ENCODE results near the gene AKAP13.
A peak's percentile ranks its signal among the peaks of the same experiment; 100 is the strongest.
"Not testable (repeated sequence)": the region's sequence is repeated elsewhere in the genome, so short reads cannot be mapped to it uniquely, and the experiment has no call there.

The AKAP13 gene

GRCh38 chr15:85779249-85779648 is 398.8 kb downstream of the AKAP13 start:
- DNase-seq = no peak

GRCh38 chr15:85780225-85780985 is 400.0 kb downstream of the AKAP13 start:
- DNase-seq = no peak

- DNase-seq = no peak
Observed at GRCh38 chr15:85781099-85781498, 400.7 kb downstream of the AKAP13 start.

- DNase-seq = no peak
Observed at GRCh38 chr15:85782064-85782463, 401.7 kb downstream of the AKAP13 start.

DNA sequence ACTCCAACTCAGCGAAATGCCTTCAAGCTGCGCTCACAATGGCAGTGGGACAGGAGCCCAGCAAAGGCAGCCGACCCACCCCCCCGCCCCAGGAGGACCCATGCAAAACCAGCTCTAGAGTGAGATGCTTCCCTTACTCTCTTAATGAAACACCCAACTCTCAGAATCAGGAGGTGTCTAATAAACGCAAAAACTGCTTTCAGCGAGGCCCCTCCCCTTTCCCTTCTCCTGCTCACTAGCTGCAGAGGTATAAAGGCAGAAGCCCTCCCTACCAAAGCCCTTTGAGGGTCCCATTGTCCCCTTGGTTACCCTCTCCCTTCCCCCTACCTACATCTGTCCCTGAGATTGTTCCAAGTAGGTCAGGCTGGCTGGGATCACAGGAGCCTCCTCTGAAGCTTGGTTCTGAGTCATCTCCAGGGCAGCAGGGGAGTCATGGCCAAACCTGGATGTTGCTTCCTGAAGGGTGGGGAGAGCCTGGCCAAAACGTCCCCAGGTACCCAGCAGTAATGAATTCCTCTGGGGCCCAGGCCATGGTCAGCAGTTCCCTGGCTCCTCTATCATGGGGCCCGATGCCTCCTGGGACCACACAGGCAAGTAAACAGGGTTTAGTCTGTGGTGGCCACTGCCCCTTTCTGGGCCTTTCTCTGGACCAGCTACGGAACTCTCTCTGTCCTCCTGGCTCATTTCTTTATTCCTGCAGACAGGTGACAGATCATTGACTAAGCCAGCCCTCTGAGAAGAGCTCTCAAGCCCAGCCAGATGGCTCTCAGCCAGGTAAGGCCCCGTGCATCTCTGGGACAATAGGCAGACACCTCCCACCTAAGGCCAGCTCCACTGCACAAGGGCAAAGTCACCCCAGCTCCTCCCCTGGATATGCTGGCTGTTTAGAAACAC is 405.7 kb downstream of the AKAP13 start:
- DNase-seq = peak; percentile 36

DNA sequence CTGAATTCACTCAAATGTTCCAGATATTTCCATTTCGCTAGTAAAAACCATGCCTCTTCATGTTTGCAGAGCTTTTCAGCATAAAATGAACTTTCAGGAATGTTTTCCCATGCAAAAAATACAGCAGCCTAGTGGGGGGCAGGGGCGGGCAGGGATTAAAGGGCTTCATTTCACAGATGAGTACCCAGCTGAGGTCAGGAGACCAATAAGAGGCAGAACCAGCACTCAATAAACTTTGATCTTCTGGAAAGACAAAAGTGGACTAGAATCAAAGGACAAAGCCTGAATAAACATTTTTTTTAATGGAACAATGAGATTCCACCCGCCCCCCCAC is 406.3 kb downstream of the AKAP13 start:
- no peak for DNase-seq

DNA sequence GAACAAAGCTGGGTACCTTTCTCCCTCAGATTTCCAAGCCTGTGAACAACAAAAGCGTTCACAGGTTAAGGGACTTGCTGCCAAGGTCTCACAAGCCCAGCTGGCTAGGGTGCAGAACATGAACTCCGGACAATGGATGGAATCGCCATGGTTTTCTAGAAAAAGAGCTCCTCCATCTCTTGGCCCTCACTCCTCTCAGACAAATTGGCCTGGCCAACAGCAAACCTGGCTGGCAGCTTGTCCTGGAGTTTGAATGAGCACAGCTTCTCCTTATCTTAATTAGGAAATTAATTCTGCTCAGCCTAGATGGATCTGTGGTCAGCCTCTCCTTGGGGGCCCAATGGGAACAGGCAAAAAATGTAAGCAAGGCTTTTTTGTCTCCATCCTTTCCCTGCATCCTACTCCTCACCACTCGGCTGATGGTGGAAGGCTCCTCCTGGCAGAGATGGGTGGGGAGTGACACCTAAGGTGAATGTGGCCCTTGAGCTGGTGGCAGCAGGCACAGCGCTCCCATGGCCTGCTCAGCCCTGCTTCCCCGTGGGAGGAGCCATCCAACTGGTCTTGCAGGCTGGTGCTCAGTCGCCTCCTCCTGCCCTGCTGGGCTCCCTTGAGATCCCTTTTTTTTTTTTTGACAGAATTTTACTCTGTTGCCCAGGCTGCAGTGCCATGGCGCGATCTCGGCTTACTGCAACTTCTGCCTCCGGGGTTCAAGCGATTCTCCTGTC is 408.5 kb downstream of the AKAP13 start:
- DNase-seq = no peak

DNA sequence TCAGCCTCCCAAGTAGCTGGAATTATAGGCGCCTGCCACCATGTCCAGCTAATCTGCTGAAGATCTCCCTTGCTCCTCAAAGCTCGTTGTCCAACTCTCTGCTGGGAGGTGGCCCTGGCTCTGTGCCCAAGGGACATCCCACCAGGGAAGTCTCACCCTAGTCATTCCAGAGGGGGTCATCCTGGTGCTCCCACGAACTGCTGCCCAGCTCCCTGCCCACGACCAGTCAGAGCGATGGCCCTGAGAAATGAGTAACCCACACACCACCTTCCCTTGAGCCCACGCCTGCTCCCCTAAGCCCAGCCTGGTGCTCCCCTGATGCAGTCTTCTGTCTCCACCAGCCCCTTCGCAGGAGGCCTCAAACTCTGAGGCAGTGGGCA is 409.1 kb downstream of the AKAP13 start:
- no peak for DNase-seq

DNA sequence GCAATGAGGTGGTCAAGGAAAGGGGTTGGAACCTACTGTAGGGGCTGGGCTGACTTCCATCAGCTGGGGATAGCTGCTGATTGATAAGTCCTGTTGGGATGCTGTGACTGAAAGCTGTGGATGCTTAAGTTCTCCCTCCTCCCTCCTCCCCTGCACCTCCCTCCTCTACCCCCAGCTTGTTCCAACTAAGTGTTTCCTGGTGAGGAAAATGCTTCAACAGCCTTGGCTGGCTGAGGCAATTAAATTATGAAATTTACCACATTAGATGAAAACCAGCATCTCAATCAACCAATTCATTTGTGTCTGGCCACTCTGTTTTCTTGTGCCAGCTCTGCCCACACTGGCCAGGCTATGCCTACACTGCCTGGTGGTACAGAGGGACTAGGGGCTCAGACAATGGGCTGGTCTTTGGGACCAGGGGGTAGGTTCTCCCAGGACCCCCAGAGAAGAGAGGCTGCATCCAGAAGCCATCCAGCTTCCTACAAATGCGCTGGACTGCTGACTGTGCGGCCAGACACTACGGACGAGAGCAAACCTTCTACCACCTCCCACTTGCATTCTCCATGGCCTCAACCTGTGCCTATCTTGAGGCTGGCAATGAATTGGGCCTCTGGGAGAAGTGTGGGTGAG is 411.8 kb downstream of the AKAP13 start:
- DNase-seq = no peak

DNA sequence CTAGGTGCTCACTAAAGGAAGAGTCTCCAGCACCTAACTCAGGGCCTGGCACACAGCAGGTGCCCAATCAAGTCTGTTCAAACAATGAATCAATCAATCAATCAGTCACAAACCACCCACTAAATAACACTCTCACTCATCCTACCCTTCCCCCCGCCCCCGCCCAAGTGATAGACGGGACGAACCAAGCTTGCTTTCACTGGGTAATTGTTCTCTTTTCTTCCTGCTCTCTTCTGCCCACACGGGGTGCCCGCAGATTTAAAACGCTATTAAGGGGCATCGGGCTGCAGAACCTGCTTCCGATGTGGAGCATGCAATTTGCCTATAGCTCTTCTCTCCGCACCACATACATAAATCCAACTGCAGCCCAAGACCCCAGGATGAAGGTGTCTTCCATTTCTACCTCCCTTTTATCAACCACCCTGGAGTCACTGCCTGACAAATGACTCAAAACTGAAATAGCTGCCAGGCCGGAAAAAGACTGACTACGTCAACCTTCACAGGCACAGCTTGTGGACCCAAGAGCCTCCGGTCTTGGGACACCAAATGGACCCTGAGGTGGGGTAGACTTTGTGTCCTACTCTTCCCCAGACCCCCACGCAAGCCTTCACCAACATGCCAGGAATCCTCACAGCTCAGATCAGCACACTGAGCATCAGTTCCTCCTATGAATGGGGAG is 412.6 kb downstream of the AKAP13 start:
- no peak for DNase-seq

DNA sequence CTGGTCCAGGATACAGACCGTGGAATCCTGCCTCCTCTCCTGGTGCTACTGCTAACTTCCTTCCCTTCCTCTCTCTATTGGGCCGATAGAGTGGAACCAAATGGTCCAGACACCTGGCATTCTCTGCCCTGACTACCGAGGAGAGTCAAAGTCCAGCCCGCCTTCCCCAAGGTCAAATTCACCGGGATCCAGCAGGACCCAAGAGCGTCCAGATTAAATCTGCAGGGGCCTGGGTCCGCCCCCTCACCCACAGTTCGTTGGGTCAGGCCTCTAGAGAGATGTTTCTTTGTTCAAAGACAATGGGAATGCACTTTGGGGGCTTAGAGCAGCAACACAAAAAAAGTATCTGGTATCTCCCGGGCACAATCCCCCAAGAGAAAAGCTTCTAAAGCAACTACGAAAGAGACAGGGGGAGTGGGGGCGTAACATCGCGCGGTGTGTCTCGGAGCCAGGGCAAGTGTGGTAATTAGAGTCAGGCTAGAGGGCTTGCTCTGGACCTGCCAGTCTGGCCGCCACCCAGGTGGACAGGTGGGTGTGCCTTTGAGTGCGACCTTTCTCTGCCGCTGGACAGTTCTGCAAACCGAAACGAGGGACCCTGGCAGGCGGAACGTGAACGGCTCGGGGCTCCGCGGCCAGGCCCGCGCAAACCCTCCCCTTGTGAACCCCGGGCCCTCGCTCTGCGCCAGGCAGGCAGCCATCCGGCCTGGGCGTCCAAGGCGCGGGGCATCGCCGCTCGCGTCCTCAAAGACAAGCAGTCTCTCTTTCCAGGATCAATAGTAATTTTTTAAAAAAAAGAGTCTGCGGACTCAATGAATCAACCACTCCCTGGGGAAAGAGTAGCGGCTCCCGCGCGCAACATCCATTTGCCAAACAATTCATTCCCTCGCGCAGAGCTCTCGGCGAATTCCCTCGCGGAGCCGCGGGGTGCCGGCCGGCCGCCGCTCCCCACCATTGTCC is 413.5 kb downstream of the AKAP13 start:
- no peak for DNase-seq

DNA sequence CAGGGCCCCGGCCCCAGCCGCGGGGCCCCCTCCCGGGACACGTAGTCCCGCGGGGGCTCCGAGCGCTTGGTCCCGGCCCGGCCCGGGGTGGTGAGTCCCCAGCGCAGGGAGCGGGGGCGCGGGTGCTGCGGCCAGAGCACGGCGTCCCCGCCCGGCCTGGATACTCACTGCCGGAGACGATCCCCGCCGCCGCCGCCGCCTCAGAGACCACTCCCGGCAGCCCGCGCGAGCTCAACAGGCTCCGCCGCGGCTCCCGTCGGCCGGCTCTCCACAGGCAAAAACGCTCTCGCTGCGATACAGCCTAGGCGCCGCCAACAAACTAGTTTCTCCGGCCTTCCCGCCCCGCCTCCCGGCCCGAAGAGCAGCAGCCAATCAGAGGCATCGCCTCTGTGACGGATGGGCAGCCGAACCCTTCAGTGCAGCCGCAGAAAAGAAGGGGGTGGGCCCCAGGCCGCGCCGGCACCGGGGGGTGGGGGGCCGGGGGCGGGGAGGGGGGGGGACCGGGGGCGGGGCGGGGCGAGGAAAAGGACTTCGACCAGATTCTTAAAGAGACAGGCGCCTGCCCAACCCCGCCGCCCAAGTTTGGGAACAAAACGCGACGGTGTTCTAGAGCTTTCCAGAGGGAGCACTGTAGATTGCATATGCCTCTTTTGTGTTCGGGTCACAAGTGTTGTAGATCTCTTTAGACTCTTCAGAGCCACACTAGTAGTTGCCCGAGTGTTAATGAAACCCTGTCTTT is 414.4 kb downstream of the AKAP13 start, which contains the start of gene KLHL25:
KLHL25 (minus strand) TSS at position 328 of the 739 bp plus-strand sequence. CDS start 25,115 bp downstream, outside the sequence.
- peak; percentile 78 for DNase-seq

DNA sequence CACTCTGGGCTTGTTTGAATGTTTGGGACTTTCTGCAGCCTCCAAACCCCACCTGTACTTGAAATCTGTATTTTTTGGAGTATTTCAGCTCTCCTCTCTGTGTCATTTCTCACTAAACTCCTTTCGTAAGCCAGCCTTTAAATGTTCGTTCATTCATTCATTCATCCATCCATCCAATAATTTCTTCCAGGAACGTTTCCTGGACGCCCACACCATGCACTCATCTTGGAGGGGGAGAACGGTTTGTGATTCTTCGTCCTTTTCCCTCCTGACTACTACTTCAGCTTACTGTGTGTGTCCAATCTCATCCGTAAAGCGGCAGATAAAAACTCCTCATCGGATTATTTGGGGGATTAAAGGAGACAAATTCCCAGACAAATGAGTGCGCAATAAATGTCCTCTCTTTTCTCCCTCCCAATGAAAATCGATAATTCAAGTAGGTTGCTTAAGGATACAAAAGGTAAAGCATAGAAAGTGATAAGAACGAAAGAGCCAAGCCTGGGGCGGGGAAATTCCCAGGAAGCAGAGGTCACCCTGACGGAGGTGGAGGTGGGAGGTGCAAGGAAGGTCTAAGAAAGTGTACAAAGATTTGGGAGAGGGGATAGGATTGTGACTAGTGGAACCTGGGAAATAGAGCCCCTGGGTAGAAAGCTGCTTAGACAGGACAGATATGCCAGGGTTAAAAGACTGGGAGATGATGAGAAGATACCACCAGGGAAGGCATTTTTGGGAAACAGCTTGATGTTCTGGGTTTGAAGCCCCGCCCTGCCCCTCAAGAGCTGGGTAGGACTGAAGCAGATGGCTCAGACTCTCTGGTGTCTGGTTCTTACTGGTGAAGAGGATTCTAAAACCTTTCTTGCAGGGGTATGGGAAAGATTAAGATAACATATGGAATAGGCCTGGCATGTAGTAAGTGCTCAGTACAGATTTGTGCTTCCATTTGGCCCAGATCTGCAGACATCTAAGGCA is 415.2 kb downstream of the AKAP13 start:
- DNase-seq = no peak

- DNase-seq = not testable (repeated sequence)
Observed at GRCh38 chr15:85796371-85796770, 416.0 kb downstream of the AKAP13 start.
